PC-9 (cell line): ENCODE measurements around the gene PYGO1. TPM values are rescaled to one million over a fixed set of nuclear protein-coding genes. Genes with fewer than 3 reads are reported as not detected.
A peak's percentile ranks its signal among the peaks of the same experiment; 100 is the strongest.

ENCODE experiments used
- BruUV-seq: library from RNA; stranded (reverse); fragments of 400-500 nt; replicated peaks from 2 replicates; lab custom pipeline; 2021; lab: Mats Ljungman, UMichigan
- CTCF ChIA-PET: fragments of 300-600 bp; sonication (Branson Sonifier 250); formaldehyde crosslinking; loops from one replicate; lab custom pipeline; 2022; ENCODE audit warnings: antibody characterized with exemption; lab: Charles Lee
- POLR2A ChIA-PET: fragments of 300-600 bp; sonication (Branson Sonifier 250); formaldehyde crosslinking; loops from one replicate; lab custom pipeline; 2022; ENCODE audit warnings: antibody characterized with exemption; ENCODE audit not compliant: unreplicated experiment; lab: Charles Lee
- DNase-seq, 2 experiments: peaks; one replicate each; pipeline versions ENCODE4 v3.0.0 to v3.0.0-alpha.2; 2015 to 2022; ENCODE audit warnings: mixed read lengths in 1 of 2
- H2AFZ ChIP-seq: fragments of 200-600 bp; sonication (generic); 2 replicates; pipeline ENCODE4 v1.8.1; 2017; ENCODE audit warnings: antibody characterized with exemption
- H3F3A ChIP-seq: fragments of 200-600 bp; sonication (generic); 2 replicates; pipeline ENCODE4 v1.8.1; 2017; ENCODE audit warnings: antibody characterized with exemption, mild to moderate bottlenecking, low read depth; ENCODE audit not compliant: insufficient read depth
- H3K27ac ChIP-seq: fragments of 200-600 bp; sonication (generic); 2 replicates; pipeline ENCODE4 v1.6.1; 2016; ENCODE audit warnings: mixed run types
- H3K27me3 ChIP-seq: fragments of 200-600 bp; sonication (generic); 2 replicates; pipeline ENCODE4 v1.6.1; 2016; ENCODE audit warnings: low read depth, mixed run types; ENCODE audit not compliant: insufficient read depth
- H3K36me3 ChIP-seq: fragments of 200-600 bp; sonication (generic); 2 replicates; pipeline ENCODE4 v1.6.1; 2016; ENCODE audit warnings: low read depth, mixed run types
- H3K4me1 ChIP-seq: fragments of 200-600 bp; sonication (generic); replicated peaks from 2 replicates; pipeline ENCODE4 v1.6.1; 2016; ENCODE audit warnings: mixed run types; ENCODE audit not compliant: insufficient read depth
- H3K4me2 ChIP-seq: fragments of 200-600 bp; sonication (generic); 2 replicates; pipeline ENCODE4 v1.6.1; 2017; ENCODE audit warnings: mixed run types
- H3K4me3 ChIP-seq: fragments of 200-600 bp; sonication (generic); 2 replicates; pipeline ENCODE4 v1.6.1; 2016; ENCODE audit warnings: mixed run types
- H3K79me2 ChIP-seq: fragments of 200-600 bp; sonication (generic); 2 replicates; pipeline ENCODE4 v1.6.1; 2017; ENCODE audit warnings: low read depth, mixed run types
- H3K9me2 ChIP-seq: fragments of 200-600 bp; sonication (generic); 2 replicates; pipeline ENCODE4 v1.8.1; 2017; ENCODE audit warnings: mild to moderate bottlenecking; ENCODE audit not compliant: insufficient read depth
- H3K9me3 ChIP-seq: fragments of 200-600 bp; sonication (generic); 2 replicates; pipeline ENCODE4 v1.8.1; 2016; ENCODE audit warnings: low read depth; ENCODE audit not compliant: insufficient read depth
- H4K20me1 ChIP-seq: fragments of 200-600 bp; sonication (generic); 2 replicates; pipeline ENCODE4 v1.8.1; 2017; ENCODE audit not compliant: insufficient read depth
- EZH2 ChIP-seq: fragments of 200-600 bp; sonication (generic); IDR thresholded peaks from 2 replicates; pipeline ENCODE4 v1.8.0; 2017; ENCODE audit warnings: antibody characterized with exemption, low read depth
- intact Hi-C: fragments of 100-400 bp; cut with micrococcal nuclease; formaldehyde crosslinking; loops from one replicate; pipeline ENCODE4 v1.10.0; 2022; ENCODE audit not compliant: unreplicated experiment
- total RNA-seq: library from RNA; stranded (reverse); gene quantifications from 2 replicates; pipeline ENCODE4 v1.2.3, GENCODE V29; 2021
- TF ChIP-seq, protein P1 (sequence below): fragments of 200-600 bp; sonication (generic); conservative IDR thresholded peaks from 2 replicates; pipeline ENCODE4 v1.6.1; 2017; ENCODE audit warnings: mixed run types, antibody characterized with exemption, mild to moderate bottlenecking, moderate library complexity

Gene PYGO1
- total RNA-seq, 1 experiment from 2014 or later, result 5.1 TPM

GRCh38 chr15:55532944-55533343, 55.2 kb downstream of the PYGO1 start:
- Histone ChIP-seq H3K4me3 (no peak overlapping the region), H3K4me1 (no peaks in the 10 kb centered on the region), H3K4me2 (no peak overlapping the region), H3K9me2 (no peaks in the 10 kb centered on the region), H3F3A (no peaks in the 10 kb centered on the region), H3K36me3 (no peaks in the 10 kb centered on the region), H3K27ac (no peak overlapping the region), H4K20me1 (no peaks in the 10 kb centered on the region), H3K79me2 (no peaks in the 10 kb centered on the region), H2AFZ (no peak overlapping the region), H3K9me3 (no peaks in the 10 kb centered on the region), H3K27me3 (no peaks in the 10 kb centered on the region)
- POLR2A ChIA-PET, result no interaction called here
- TF ChIP-seq, protein P1, sequence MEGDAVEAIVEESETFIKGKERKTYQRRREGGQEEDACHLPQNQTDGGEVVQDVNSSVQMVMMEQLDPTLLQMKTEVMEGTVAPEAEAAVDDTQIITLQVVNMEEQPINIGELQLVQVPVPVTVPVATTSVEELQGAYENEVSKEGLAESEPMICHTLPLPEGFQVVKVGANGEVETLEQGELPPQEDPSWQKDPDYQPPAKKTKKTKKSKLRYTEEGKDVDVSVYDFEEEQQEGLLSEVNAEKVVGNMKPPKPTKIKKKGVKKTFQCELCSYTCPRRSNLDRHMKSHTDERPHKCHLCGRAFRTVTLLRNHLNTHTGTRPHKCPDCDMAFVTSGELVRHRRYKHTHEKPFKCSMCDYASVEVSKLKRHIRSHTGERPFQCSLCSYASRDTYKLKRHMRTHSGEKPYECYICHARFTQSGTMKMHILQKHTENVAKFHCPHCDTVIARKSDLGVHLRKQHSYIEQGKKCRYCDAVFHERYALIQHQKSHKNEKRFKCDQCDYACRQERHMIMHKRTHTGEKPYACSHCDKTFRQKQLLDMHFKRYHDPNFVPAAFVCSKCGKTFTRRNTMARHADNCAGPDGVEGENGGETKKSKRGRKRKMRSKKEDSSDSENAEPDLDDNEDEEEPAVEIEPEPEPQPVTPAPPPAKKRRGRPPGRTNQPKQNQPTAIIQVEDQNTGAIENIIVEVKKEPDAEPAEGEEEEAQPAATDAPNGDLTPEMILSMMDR, result no peak
- TF ChIP-seq EZH2, result no peak
- no TSS peak for BruUV-seq
- intact Hi-C loops, result no loop called here
- DNase-seq, result no peak
- CTCF ChIA-PET, result no interaction called here

DNA sequence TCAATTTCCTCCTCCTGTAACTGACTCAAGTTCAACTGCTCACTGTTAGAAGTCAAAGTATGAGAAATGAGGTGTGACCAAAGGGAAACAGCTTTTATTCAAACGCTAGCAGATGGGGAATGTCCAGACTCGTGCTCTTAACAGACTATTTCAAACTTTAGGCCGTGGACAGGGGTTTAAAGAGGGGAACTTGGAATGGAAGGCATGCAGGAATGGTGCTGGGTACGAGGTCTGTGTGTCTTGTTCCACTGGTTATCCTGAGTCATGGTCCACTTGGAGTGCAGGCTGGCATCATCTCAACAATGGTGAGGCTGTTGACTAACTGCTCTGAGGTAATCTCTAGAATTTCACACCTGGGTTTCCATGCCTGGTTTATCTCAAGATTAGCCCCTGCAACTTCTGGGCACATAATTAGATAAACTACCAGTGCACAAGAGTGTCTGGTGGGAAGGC, 57.3 kb downstream of the PYGO1 start:
- Histone ChIP-seq H3F3A (no peaks in the 10 kb centered on the region), H3K9me2 (no peaks in the 10 kb centered on the region), H3K27me3 (no peaks in the 10 kb centered on the region), H3K4me3 (no peak overlapping the region), H3K27ac (no peak overlapping the region), H3K79me2 (no peaks in the 10 kb centered on the region), H3K9me3 (no peaks in the 10 kb centered on the region), H4K20me1 (no peaks in the 10 kb centered on the region), H3K36me3 (no peaks in the 10 kb centered on the region), H2AFZ (0 out of 2 replicates have a peak overlapping the region, but pooled peaks have one; percentile 43), H3K4me1 (no peaks in the 10 kb centered on the region), H3K4me2 (no peak overlapping the region; the same call in 1 of the 2 replicates)
- TF ChIP-seq EZH2, result no peak
- TF ChIP-seq, protein P1, result no peak
- peak; percentile 44 to 46 for DNase-seq
- intact Hi-C loops, result no loop called here
- ChIA-PET CTCF (interaction anchor here (0.7 kb wide), 1 partner anchor 109 kb away, joined by 3 read pairs; no protein-coding TSS in a partner anchor), POLR2A (interaction anchor here (0.5 kb wide), 1 partner anchor 134 kb away, joined by 5 read pairs; no protein-coding TSS in a partner anchor)
- BruUV-seq, result no TSS peak

DNA sequence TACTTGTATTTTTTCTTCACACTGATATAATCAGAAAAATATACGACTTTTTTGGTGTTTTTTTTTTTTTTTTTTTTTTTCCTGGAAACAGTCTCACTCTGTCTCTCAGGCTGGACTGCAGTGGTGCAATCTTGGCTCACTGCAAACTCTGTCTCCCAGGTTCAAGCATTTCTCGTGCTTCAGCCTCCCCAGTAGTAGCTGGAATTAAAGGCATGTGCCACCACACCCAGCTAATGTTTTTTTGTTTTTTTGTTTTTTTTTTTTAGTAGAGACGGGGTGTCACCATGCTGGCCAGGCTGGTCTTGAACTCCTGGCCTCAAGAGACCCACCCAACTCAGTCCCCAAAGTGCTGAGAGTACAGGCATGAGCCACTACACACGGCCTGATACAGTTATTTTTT, 59.3 kb downstream of the PYGO1 start:
- POLR2A ChIA-PET, result interaction anchor here (0.6 kb wide), 2 partner anchors 18 to 1696 kb away, joined by 3 to 33 read pairs; no protein-coding TSS in a partner anchor
- no peaks in the 10 kb centered on the region for H3K36me3 ChIP-seq
- CTCF ChIA-PET, result interaction anchor here (0.6 kb wide), 1 partner anchor 317 kb away, joined by 8 read pairs; no protein-coding TSS in a partner anchor
- no peak overlapping the region for H3K27ac ChIP-seq
- no peaks in the 10 kb centered on the region for H3K4me1 ChIP-seq
- no peak for TF ChIP-seq EZH2
- TF ChIP-seq, protein P1, result no peak
- intact Hi-C loops, result no loop called here
- DNase-seq, result no peak
- no peak overlapping the region for H2AFZ ChIP-seq
- no peaks in the 10 kb centered on the region for H3K9me3 ChIP-seq
- no peaks in the 10 kb centered on the region for H3F3A ChIP-seq
- no peaks in the 10 kb centered on the region for H3K79me2 ChIP-seq
- no TSS peak for BruUV-seq
- H3K9me2 ChIP-seq, result no peaks in the 10 kb centered on the region
- no peak overlapping the region for H3K4me3 ChIP-seq
- H3K27me3 ChIP-seq, result no peaks in the 10 kb centered on the region
- no peaks in the 10 kb centered on the region for H4K20me1 ChIP-seq
- no peak overlapping the region for H3K4me2 ChIP-seq
